ENCODE data around the gene FUT2.

Gene FUT2

GRCh38 chr19:48685583-48685982, 10.2 kb upstream of the FUT2 start:
- TF ChIP-seq CEBPB (IDR thresholded peaks at IDR 0.05) (no peak), RAD21 (IDR thresholded peaks at IDR 0.05; ENCODE audit: low read depth) (no peak), EP300 (IDR thresholded peaks at IDR 0.05; ENCODE audit: borderline replicate concordance) (no peak), MAX (IDR thresholded peaks at IDR 0.05) (no peak), TCF12 (IDR thresholded peaks at IDR 0.05; ENCODE audit: low read depth) (no peak), TAF1 (IDR thresholded peaks at IDR 0.05; ENCODE audit: low read depth) (no peak), EGR1 (IDR thresholded peaks at IDR 0.05) (no peak), ZBTB7A (IDR thresholded peaks at IDR 0.05; ENCODE audit: low read depth) (no peak), USF1 (IDR thresholded peaks at IDR 0.05) (no peak), CREB1 (IDR thresholded peaks at IDR 0.05; ENCODE audit: low read depth) (no peak)

GRCh38 chr19:48686088-48686487, 9.7 kb upstream of the FUT2 start:
- TF ChIP-seq YY1 (IDR thresholded peaks at IDR 0.05; ENCODE audit: low read depth) (no peak), TEAD4 (IDR thresholded peaks at IDR 0.05) (no peak), RAD21 (IDR thresholded peaks at IDR 0.05; ENCODE audit: low read depth) (no peak), CEBPB (IDR thresholded peaks at IDR 0.05) (no peak), EP300 (IDR thresholded peaks at IDR 0.05; ENCODE audit: borderline replicate concordance) (no peak), ZBTB7A (IDR thresholded peaks at IDR 0.05; ENCODE audit: low read depth) (no peak), FOXM1 (IDR thresholded peaks at IDR 0.05; ENCODE audit: borderline replicate concordance, low read depth) (no peak), EGR1 (IDR thresholded peaks at IDR 0.05) (no peak), TCF12 (IDR thresholded peaks at IDR 0.05; ENCODE audit: low read depth) (no peak), TAF1 (IDR thresholded peaks at IDR 0.05; ENCODE audit: low read depth) (no peak), NFIC (IDR thresholded peaks at IDR 0.05) (no peak), CREB1 (IDR thresholded peaks at IDR 0.05; ENCODE audit: low read depth) (no peak), USF1 (IDR thresholded peaks at IDR 0.05) (no peak), REST (IDR thresholded peaks at IDR 0.05; ENCODE audit: low read depth) (no peak), MAX (IDR thresholded peaks at IDR 0.05) (no peak)

GRCh38 chr19:48687776-48688175, 8.0 kb upstream of the FUT2 start:
- TF ChIP-seq CEBPB (IDR thresholded peaks at IDR 0.05) = no peak
- TF ChIP-seq CREB1 (IDR thresholded peaks at IDR 0.05; ENCODE audit: low read depth) = no peak
- no peak for TF ChIP-seq TCF12 (IDR thresholded peaks at IDR 0.05; ENCODE audit: low read depth)
- no peak for TF ChIP-seq YY1 (IDR thresholded peaks at IDR 0.05; ENCODE audit: low read depth)
- no peak for TF ChIP-seq EP300 (IDR thresholded peaks at IDR 0.05; ENCODE audit: borderline replicate concordance)
- no peak for TF ChIP-seq TAF1 (IDR thresholded peaks at IDR 0.05; ENCODE audit: low read depth)
- TF ChIP-seq ZBTB7A (IDR thresholded peaks at IDR 0.05; ENCODE audit: low read depth) = no peak

- no peak for TF ChIP-seq TEAD4 (IDR thresholded peaks at IDR 0.05)
- no peak for TF ChIP-seq MAX (IDR thresholded peaks at IDR 0.05)
- no peak for TF ChIP-seq USF1 (IDR thresholded peaks at IDR 0.05)
- no peak for TF ChIP-seq CREB1 (IDR thresholded peaks at IDR 0.05; ENCODE audit: low read depth)
- no peak for TF ChIP-seq YY1 (IDR thresholded peaks at IDR 0.05; ENCODE audit: low read depth)
- TF ChIP-seq NFIC (IDR thresholded peaks at IDR 0.05) = no peak
- no peak for TF ChIP-seq EP300 (IDR thresholded peaks at IDR 0.05; ENCODE audit: borderline replicate concordance)
- TF ChIP-seq ZBTB7A (IDR thresholded peaks at IDR 0.05; ENCODE audit: low read depth) = no peak
- no peak for TF ChIP-seq TAF1 (IDR thresholded peaks at IDR 0.05; ENCODE audit: low read depth)
- no peak for TF ChIP-seq CEBPB (IDR thresholded peaks at IDR 0.05)
- TF ChIP-seq EGR1 (IDR thresholded peaks at IDR 0.05) = no peak
- no peak for TF ChIP-seq RAD21 (IDR thresholded peaks at IDR 0.05; ENCODE audit: low read depth)
- no peak for TF ChIP-seq TCF12 (IDR thresholded peaks at IDR 0.05; ENCODE audit: low read depth)
- no peak for TF ChIP-seq FOXM1 (IDR thresholded peaks at IDR 0.05; ENCODE audit: borderline replicate concordance, low read depth)
- TF ChIP-seq REST (IDR thresholded peaks at IDR 0.05; ENCODE audit: low read depth) = no peak
Measured at GRCh38 chr19:48689449-48689848, 6.3 kb upstream of the FUT2 start.

GRCh38 chr19:48696353-48697010, 711 bp downstream of the FUT2 start:
- TF ChIP-seq FOXM1 (IDR thresholded peaks at IDR 0.05; ENCODE audit: borderline replicate concordance, low read depth) (no peak), REST (IDR thresholded peaks at IDR 0.05; ENCODE audit: low read depth) (no peak), TAF1 (IDR thresholded peaks at IDR 0.05; ENCODE audit: low read depth) (no peak), TCF12 (IDR thresholded peaks at IDR 0.05; ENCODE audit: low read depth) (no peak), CREB1 (IDR thresholded peaks at IDR 0.05; ENCODE audit: low read depth) (no peak), TEAD4 (IDR thresholded peaks at IDR 0.05) (no peak), RAD21 (IDR thresholded peaks at IDR 0.05; ENCODE audit: low read depth) (no peak), NFIC (IDR thresholded peaks at IDR 0.05) (no peak), EGR1 (IDR thresholded peaks at IDR 0.05) (no peak), ZBTB7A (IDR thresholded peaks at IDR 0.05; ENCODE audit: low read depth) (no peak)
